HG03103 (cell line): ENCODE data around the gene ZNF526.

Experiments used
- ATAC-seq: cut with Tn5 transposase; IDR thresholded peaks from one replicate; pipeline ENCODE4 v1.9.1; 2021; ENCODE audit warnings: low read depth; ENCODE audit not compliant: unreplicated experiment

Gene ZNF526

DNA sequence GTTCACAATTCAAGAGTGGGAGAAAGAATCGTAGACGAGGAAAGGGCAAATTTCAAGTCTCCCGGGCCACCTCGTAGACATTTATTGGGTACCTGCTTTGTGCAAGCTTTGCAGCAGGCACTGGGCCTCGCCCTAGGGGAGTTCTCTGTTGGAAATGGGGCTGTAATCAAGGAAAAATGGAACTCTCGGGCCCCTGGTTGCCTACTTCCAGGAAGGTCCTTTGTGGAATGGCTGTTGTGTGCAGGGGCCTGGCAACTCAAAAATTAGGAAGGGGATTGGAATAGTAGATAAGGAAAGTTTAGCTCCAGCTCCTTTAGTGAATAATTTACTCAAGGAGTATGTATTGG, 612 bp downstream of the ZNF526 start:
- no peak for ATAC-seq

DNA sequence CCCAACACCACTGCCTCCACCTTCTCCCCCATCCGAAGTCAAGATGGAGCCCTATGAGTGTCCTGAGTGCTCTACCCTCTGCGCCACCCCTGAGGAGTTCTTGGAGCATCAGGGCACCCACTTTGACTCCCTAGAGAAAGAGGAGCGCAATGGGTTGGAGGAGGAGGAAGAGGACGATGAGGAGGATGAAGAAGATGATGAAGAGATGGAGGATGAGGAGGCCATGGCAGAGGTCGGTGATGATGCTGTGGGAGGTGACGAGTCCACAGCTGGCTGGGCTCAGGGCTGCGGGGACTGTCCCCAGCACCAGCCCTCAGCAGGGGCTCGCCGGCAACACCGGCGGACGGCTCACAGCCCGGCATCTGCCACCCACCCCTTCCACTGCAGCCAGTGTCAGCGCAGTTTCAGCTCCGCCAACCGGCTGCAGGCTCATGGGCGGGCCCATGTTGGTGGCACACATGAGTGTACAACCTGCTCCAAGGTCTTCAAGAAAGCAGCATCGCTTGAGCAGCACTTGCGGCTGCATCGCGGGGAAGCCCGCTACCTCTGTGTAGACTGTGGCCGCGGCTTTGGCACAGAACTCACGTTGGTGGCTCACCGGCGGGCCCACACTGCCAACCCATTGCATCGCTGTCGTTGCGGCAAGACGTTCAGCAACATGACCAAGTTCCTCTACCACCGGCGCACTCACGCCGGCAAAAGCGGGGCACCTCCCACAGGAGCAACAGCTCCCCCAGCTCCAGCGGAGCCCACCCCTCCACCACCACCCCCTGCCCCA, 5.0 kb downstream of the ZNF526 start:
- no peak for ATAC-seq

DNA sequence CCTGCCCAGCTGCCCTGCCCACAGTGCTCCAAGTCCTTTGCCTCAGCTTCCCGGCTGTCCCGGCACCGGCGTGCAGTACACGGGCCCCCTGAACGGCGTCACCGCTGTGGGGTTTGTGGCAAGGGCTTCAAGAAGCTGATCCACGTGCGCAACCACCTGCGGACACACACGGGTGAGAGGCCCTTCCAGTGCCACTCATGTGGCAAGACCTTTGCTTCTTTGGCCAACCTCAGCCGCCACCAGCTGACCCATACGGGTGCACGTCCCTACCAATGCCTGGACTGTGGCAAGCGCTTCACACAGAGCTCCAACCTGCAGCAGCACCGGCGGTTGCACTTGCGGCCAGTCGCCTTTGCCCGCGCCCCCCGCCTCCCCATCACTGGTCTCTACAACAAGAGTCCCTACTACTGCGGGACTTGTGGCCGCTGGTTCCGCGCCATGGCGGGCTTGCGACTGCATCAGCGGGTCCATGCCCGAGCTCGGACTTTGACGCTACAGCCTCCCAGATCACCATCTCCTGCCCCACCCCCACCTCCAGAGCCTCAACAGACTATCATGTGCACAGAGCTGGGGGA, 5.7 kb downstream of the ZNF526 start:
- ATAC-seq = no peak

DNA sequence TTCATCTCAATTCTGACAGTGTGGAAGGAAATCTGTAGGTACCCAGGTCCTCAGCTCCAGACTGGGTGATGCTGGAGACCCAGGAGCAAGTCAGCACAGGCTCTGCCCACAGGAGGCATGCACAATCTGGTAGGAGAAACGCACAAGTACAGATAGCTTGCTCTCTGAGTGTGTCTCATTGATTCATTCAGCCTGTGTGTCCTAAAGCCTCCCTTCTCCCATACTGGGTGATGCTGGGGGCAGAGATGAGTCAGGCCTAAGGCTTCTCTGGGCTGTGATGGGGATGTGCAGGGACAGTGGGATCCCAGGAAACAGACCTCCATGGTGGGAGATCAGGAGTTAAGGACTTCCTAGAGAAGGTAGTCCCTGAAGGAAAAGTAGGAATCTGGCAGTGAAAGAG, 6.8 kb downstream of the ZNF526 start:
- no peak for ATAC-seq

DNA sequence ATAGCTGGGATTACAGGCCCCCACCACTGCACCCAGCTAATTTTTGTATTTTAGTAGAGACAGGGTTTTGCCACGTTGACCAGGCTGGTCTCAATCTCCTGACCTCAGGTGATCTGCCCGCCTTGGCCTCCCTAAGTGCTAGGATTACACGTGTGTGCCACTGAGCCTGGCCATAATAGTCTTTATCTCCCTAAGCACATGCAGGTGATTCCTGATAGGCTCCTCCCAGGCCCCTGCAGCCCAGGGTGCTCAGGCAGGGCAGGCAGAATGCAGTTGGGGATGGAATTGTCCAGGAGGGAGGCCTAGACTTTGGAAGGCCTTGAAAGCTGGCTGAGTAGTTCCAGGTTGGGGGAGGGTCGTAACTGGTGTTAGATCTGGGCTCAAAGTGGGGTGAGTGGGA, 8.5 kb downstream of the ZNF526 start:
- ATAC-seq = no peak

DNA sequence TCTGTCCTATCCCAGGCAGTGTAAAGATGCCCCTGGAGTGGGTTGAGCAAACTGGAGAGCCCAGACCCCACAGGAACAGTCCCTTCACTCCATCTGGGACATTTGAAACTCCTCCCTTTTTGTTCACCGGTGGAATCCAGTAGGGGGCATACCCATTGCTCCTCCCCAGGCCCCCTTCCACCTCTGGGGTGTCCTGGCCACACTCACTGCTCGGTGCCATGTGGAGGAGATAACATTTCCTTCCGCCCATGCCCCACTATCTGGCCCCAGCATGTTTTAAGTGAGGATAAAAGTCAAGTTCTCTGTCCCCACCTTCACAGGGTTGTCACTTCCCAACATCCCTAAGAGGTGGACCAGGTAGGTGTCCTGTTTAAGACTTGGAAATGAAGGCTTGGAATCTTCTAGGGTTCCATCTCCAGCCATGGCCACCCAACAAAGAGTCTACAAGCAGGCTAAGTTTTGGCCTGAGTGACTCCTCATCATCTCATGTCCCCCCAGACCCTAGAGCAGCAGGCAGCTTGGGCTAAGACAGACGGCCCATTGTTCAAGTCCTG, 9.3 kb downstream of the ZNF526 start:
- ATAC-seq = no peak

DNA sequence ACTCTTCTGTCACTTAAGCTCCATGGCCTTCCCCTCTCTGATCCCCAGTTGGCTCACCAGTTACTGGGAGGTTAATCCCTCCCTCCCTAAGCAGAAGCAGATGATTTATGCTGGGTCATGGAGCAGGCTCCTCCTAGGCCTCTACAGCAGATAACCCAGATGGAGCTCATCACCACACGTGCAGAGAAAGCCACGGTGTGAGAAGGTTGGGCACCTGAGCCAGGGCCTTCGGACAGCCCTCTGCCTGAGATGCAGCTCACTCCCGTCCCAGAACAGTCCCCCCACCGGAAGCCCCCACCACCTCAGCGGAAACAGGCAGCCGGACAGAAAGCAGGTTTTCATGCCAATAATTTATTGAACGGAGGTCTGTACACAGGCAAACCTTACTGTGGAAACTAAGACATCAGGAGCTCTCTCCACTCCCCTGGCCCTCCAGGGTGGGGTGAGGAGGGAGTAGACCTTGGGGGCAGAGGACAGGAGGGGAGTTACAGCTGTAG, 9.8 kb downstream of the ZNF526 start:
- ATAC-seq = no peak

DNA sequence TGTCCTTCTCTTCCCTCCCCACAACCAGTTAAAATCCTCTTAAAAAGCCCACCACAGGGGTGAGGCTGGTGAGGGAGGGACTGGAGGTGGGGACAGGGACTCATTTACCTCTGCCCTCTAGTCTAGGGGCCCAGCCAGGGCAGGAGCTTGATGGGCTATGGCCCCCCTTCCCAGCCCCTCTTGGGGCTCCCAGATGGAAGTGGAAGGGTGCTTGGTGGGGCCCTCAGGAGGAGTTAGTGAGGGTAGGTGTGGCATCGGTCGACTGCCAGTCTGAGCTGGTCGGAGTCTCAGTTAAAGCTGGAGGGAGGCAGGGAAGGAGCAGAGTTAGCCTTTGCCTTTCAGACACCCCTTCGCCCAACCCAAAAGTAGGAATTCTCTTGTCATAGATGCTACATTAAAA, 10.5 kb downstream of the ZNF526 start:
- ATAC-seq = no peak

DNA sequence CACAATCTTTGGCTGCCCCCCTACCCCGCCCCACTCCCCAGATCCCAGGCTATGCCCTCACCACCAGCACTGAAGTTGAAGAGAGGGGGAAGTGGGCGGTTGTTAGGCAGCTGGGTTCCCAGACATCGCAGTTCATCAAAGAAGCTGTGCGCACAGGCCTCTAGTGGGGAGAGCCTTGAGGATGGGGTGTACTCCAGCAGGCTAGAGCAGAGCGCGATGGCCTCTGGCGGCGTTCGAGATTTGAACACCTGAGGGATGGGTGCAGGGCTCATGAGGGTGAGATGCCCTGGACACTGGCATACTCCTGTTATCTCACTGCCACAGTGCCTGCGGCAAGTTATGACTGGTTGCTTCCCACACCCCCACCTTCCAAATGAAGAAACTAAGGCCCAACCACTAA, 12.3 kb downstream of the ZNF526 start:
- ATAC-seq = no peak

DNA sequence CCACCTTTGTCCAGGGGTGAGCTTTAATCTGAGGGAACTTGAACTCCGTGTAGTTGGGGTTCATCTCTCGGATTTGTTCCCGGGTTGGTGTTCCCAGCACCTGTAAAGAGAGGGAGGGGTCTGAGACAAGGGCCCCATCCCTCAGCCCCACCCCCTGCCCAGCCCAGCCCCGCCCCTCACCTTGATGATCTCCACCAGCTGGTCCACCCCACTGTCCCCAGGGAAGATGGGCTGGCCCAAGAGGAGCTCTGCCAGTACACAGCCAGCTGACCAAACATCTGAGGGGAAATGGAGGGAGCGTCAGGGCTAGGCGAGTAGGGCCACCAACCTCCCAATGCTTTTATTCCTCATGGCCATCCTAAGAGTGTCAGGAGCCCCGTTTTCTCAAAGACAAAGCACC, 13.0 kb downstream of the ZNF526 start:
- no peak for ATAC-seq

DNA sequence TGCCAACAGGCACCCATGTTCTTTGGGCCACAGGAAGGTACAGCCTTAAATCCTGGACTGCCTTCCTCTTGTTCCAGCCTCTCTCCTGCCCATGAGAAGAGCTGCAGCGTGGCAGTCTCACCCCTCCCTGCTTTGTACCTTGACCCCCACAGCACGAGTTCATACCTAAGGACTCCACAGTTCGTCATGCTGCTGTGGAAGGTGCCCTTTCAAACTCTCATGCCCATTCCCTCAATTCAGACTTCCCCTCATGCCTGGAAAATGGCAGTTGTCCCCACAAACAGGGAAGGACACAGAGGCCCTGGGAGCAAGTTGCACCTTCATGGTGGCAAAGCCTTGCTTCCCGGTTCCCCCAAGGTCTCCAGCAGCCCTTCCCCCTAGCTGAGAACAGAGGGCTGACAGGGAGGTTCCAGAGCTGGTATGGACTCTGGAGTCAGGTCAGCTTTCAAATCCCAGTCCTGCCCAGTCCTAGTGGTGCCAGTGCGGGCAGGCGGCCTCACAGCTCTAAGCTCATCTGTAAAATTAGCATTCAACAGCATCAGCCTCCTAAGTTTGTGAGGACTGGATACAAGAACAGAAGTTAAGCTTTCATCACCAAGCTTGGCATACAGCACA, 13.7 kb downstream of the ZNF526 start:
- no peak for ATAC-seq

DNA sequence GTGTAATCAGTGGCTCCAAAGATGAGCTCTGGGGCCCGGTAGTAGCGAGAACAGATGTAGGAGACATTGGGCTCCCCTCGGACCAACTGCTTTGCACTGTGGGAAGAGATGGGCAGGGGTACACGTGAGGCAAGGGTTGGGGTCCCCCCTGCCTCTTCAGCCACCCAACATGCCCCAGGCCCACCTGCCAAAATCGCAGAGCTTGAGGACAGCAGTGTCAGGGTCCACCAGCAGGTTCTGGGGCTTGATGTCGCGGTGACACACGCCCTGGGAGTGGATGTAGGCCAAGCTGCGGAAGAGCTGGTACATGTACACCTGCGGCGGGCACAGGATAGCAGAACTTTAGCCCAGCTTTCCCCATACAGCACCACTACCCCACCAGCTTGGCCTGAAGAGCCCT, 14.3 kb downstream of the ZNF526 start:
- no peak for ATAC-seq

DNA sequence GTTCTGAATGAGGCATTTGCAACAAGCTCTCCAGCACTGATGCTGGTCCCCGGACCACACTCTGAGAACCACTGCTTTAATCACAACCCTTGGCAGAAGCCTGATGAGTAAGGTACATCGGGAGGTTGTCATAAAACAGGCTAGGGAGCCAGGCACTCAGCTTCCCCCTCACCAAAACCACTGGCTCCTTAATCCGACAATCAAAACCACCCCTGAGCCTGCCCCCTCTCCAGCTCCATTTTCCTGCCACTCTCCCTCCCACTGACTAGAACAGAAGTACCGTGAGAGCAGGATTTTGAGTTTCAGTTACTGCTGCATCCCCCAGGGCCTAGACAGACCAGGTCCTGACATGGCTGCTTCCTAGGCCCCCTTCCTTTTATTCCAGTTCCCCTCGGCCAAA, 15.1 kb downstream of the ZNF526 start:
- no peak for ATAC-seq

DNA sequence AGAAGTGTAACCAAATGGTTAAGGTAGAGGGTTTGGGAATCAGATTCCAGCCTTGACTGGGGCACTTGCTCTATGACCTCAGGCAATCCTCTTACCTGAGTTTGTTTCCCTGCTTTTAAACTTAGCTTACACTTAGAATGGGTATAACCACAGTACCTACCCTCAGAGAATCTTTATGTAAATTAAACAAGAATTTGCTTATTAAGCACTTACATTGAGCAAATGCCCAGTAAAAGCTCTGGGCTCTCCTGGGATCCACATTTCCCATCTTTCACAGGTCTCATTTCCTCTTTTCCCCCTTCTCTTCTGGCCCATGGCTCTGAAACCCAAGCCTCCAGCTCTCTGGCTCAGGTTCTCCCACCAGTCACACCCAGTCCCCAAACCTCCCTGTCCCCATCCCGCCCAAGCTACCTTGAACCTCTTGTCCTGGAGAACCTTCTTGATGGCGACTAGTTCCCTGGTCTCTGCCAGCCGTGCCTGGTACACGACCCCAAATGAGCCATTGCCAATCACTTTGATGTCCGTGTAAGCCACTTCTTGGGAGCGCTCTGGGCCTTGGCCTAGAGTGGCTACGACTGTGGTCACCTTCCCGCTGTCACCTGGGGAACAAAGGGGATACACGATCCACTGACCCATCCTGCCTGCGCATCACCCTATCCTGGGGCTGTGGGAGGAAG, 19.6 kb downstream of the ZNF526 start:
- no peak for ATAC-seq

DNA sequence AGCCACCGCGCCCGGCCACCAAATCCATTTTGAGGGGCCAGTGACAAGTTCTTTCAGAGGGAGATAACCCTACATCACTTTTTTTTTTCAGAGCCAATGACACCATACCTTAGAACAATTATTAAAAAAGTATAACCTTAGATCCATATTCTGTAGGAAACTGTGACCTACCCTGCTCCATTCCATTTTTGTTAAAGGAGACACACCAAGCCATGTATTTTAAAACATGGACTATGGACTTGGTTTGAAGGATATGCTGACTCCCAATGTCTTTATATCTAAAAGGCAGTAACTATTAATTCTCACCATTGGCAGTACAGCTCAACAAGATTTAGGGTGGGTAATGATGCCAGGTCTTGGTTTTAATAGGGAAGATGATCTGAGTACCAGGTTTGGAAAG, 21.2 kb downstream of the ZNF526 start:
- ATAC-seq = no peak

DNA sequence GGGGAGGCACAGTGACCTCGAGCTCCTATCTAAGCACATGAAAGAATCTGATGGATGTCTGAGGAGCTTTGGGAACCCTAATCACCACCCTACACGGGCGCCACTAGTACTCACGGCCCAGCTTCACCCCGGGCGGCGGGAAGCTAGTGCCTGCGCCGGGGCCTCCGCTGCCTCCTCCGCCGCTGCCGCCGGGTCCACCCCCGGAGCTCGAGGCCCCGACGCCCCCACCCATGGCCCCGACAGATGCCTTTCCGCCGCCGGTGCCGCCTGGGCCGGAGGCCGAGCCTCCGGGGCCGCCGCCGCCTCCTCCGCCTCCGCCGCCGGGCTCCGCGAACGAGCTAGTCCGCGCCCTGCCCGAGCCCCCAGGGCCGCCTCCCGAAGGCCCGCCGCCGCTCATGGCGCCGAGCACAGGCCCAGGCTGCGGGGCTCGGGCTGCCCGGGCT, 22.0 kb downstream of the ZNF526 start:
- no peak for ATAC-seq

DNA sequence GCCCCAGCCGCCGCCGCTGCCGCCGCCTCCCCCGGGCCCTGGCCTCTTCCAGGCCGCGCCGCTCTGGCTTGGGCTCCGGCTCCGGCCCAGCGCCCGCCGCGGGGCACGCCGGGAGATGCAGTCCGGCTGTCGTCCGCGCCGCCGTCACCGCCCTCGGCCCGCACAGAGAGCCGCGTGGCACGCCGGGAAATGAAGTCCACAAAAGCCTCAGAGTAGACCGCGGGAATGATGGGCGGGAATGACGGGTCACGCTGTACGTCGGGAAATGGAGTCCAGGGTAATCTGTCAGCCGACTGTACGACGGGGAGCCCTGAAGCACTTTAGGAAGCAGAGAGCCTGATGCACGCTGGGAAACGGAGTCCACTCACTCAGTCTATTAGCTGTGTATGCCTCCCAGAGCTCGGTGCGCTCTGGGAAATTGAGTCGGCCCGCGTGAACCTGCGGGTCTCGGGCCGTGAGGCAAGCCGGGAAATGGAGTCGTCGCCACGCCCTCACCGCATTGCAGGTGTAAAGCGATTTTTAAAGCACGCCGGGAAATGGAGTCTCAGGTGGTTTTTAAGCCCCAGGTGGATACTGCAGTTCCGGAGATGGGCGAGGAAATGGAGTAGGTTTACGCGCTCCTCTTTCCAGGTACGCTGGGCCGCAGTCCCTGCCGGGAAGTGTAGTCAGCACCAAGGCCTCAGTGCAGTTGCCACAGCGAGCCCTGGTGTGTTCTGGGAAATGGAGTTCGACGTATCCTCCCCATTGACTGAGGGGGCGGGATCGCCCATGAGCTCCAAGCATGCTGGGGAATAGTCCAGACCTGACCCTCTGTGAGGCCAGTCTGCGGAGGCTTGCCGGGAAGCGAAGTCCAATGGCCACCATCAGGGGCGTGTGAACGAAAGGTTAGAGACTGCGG, 22.6 kb downstream of the ZNF526 start, which contains the start of gene GSK3A:
Gene GSK3A (minus strand): TSS at position 91 of the 898 bp plus-strand sequence. CDS start 137 bp downstream, outside the sequence.
- ATAC-seq = peak; percentile 47

DNA sequence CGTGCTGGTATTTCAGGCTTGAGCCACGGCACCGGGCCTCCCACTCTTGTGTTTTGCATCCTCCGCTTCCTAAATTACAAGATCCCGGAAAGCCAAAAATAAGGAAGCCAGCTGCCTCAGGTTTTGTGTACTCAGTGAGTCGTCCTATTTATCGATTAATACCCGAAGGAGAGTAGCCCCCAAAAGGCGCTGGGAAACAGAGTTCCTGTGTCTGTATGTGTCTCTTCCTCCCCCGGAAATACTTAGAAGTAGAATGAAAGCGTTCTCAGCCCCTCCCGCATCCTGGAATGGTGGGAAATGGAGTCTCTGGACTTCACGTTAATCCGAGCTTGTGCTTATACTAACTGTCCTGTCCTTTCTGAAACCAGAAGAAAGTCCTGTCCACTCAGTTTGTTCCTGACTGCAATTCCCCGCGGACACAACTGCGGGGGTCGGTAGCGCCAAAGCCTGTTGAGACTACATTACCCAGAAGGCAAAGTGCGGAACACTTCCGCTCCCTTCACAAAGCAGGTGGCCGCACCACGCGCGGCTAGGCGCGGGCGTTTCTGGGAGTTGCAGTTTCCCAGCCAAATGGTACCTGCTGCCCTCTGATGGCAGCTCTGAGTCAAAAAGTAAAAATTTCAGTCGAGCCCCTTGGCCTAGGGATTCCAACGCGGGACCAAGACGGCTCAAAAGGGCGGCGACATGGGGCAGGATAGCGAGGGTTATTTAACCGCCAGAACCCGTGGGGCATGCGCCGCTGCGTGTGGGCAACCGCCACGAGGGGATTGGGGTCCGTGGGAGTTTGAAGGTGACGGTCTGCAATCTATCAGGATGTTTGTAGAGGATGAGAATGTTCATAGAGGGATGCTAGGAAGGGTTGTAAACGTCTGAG, 24.5 kb downstream of the ZNF526 start:
- peak; percentile 34 for ATAC-seq

DNA sequence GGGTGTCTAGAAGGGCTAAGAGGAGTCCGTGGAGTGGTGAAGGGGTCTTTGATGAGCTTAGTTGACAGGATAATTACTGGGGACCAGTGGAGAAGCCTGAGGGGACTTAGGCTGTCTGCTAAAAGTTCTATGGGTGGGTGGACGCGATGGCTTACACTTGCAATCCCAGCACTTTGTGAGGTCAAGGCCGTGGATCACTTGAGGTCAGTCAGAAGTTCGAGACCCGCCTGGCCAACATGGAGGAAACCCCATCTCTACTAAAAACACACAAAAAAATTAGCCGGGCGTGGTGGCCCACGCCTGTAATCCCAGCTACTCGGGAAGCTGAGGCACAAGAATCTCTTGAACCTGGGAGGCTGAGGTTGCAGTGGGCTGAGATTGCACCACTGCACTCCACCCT, 25.1 kb downstream of the ZNF526 start:
- ATAC-seq = no peak
